ENCODE data around the gene P2RY2. TPM values are rescaled to one million over a fixed set of nuclear protein-coding genes. Genes with fewer than 3 reads are reported as not detected.
A peak's percentile ranks its signal among the peaks of the same experiment; 100 is the strongest.

Gene P2RY2
- polyA plus RNA-seq, 2 of the 4 experiments (the other 2 are of a cell fraction), result 3.7 to 6.4 TPM

- TF ChIP-seq FOSB (CRISPR knock-in tag; IDR thresholded peaks at IDR 0.05) (no peak), BHLHE40 (IDR thresholded peaks at IDR 0.05; ENCODE audit: low read depth, low read length) (no peak), RNF2 (IDR thresholded peaks at IDR 0.05; ENCODE audit: borderline replicate concordance, low read depth) (no peak), FOXS1 (CRISPR knock-in tag; IDR thresholded peaks at IDR 0.05) (no peak), RFX5 (IDR thresholded peaks at IDR 0.05) (no peak), HOXA7 (CRISPR knock-in tag; IDR thresholded peaks at IDR 0.05) (no peak), EHMT2 (IDR thresholded peaks at IDR 0.05; ENCODE audit: low read depth) (no peak), PBX3 (IDR thresholded peaks at IDR 0.05) (no peak)
- CTCF ChIA-PET, result interaction anchor here (0.6 to 16.0 kb wide), 8 partner anchors 22 to 541 kb away, joined by 3 to 224 read pairs (median 4); no protein-coding TSS in a partner anchor
- Histone ChIP-seq H3K27ac (no peak overlapping the region; a peak in 1 of 6 replicates), H3K9me3 (no peaks in the 10 kb centered on the region), H3K4me2 (no peak overlapping the region), H3K4me3 (no peak overlapping the region), H3K4me1 (peaks cover 13% of the 10 kb centered on the region; the same call in 2 of the 3 replicates)
- WGBS (ENCODE audit: missing lambda C conversion rate), result 66% methylated on average over 3 of the region's 4 CpGs
- no peak for ATAC-seq
- POLR2A ChIA-PET, result no interaction called here
- no peak for FAIRE-seq
- DNase-seq (ENCODE audit: low read depth in 1 of 2, low spot score in 1 of 2), result no peak
Measured at GRCh38 chr11:73265278-73265810, 47.3 kb downstream of the P2RY2 start.

GRCh38 chr11:73265853-73266645, 48.0 kb downstream of the P2RY2 start:
- CTCF ChIA-PET, result interaction anchor here (0.8 to 16.0 kb wide), 9 partner anchors 8 to 541 kb away, joined by 3 to 224 read pairs (median 3); no protein-coding TSS in a partner anchor
- WGBS (ENCODE audit: missing lambda C conversion rate), result 82% methylated on average over 3 of the region's 3 CpGs
- POLR2A ChIA-PET, result no interaction called here
- peaks cover 20% of the 10 kb centered on the region for H3K4me1 ChIP-seq
- DNase-seq (ENCODE audit: low read depth in 1 of 2, low spot score in 1 of 2) (no peak), FAIRE-seq (no peak), ATAC-seq (no peak)
- TF ChIP-seq ESRRA (IDR thresholded peaks at IDR 0.05; ENCODE audit: borderline replicate concordance, low read length) (no peak), USF2 (IDR thresholded peaks at IDR 0.05) (no peak), RNF2 (IDR thresholded peaks at IDR 0.05; ENCODE audit: borderline replicate concordance, low read depth) (no peak), REST (IDR thresholded peaks at IDR 0.05) (no peak), GATA3 (IDR thresholded peaks at IDR 0.05; ENCODE audit: borderline replicate concordance) (no peak), E2F6 (IDR thresholded peaks at IDR 0.05; ENCODE audit: borderline replicate concordance, low read depth) (no peak), FOSL2 (IDR thresholded peaks at IDR 0.05) (no peak), FOSL2 (CRISPR knock-in tag; IDR thresholded peaks at IDR 0.05) (no peak), NR3C1 (IDR thresholded peaks at IDR 0.05) (no peak), MAZ (IDR thresholded peaks at IDR 0.05; ENCODE audit: borderline replicate concordance, low read depth, low read length) (no peak), TFCP2L1 (CRISPR knock-in tag; IDR thresholded peaks at IDR 0.05) (no peak), CHD4 (IDR thresholded peaks at IDR 0.05; ENCODE audit: borderline replicate concordance) (no peak), MAFK (IDR thresholded peaks at IDR 0.05; ENCODE audit: partially characterized antibody) (no peak), PHF8 (IDR thresholded peaks at IDR 0.05; ENCODE audit: borderline replicate concordance, low read depth) (no peak), JUN (IDR thresholded peaks at IDR 0.05) (no peak), HEYL (CRISPR knock-in tag; IDR thresholded peaks at IDR 0.05) (no peak), CHD2 (IDR thresholded peaks at IDR 0.05; ENCODE audit: low read length, partially characterized antibody) (no peak), PBX3 (IDR thresholded peaks at IDR 0.05) (no peak), ZSCAN20 (CRISPR knock-in tag; IDR thresholded peaks at IDR 0.05) (no peak), EHF (CRISPR knock-in tag; IDR thresholded peaks at IDR 0.05) (no peak)
- peak overlapping the region in 1 of 2 experiments; percentile 10; a peak in 1 of 6 replicates for H3K27ac ChIP-seq
- H3K4me3 ChIP-seq, result no peak overlapping the region
- no peak overlapping the region for H3K4me2 ChIP-seq
- no peaks in the 10 kb centered on the region for H3K9me3 ChIP-seq

Measured in A549 (cell line).